Posterior cingulate gyrus (tissue), 11 donors: Measurements from ENCODE around the gene C1orf52.

Experiments
- DNase-seq, 10 donors: peaks; one replicate each; pipeline versions ENCODE4 v3.0.0 to v3.0.0-alpha.2; 2020 to 2021; ENCODE audit warnings: mixed read lengths in 3 of 10
- intact Hi-C: fragments of 100-400 bp; cut with DNase I; formaldehyde crosslinking; loops from one replicate; pipeline ENCODE4 v1.15.1; 2023

C1orf52 gene

DNA sequence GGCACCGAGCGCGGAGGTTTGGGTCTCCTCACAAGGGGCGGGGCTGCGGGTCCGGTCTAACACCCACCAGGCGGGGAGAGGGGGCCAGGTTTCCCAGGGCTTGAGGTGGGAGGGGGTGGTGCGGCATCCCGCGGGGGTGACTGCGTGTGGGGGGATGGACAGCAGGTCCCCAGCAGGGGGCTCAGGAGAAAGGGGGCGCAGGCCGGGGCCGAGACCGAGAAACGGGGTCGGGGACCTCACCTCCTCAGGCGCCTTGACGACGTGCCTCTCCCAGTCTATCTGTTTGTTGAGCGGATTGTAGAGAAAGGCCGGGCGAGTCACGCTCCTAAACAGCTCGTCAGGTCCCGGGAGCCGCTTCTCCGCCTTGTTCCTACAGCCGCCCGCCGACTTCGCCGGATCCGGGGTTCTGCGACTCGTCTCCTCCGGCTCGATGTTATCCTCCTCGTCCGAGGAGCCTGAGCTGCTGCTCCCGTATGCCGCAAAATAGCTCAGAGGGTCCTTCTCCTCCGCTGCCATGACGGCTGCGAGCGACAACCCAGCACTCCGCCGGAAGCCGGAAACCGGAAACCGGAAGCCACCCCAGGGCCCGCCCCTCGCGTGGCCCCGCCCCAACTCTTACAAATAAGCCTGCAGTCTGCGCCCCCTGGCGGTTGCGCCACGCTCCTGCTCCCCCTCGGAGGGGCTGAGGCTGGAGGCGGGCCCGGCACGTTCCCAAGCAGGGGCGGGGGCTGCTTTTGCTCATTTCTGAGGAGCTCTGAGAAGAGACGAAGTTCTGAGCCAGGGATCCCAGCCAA, at the start of gene C1orf52:
C1orf52 (minus strand) TSS at position 545 of the 794 bp plus-strand sequence; CDS start at position 516, 29 bp downstream.
- peak; percentile 86 to 100 (median 96) for DNase-seq
- intact Hi-C loops, result loop anchor here (2.0 kb wide), 1 partner anchor 315 kb away; no protein-coding TSS in a partner anchor

DNA sequence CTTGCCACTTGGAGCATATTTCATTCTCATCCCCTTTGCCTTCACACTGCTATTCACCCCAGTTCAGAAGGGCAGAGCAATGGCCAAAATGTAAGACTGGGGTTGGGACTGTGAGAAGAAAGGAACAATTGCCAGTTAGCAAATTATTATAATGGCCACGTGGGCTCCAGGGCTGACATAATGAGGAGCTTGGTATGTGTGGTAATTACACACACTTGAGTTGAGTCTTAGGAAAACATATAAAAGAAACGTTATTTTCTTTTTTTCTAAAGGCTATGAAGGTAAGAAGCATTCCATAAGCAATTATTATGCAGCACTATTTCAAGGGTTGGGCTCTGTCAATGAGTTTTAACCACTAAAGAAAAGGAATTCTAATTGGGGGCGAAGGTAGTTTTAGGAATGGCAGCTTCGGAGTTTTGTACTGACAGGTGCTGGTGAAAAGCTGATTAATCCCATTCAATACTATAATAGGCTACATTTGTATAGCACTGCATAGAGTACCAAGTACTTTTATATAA, 49.4 kb upstream of the C1orf52 start:
- intact Hi-C loops, result loop anchor here (2.0 to 10.0 kb wide), 3 partner anchors 276 to 710 kb away; partner anchors contain the start of gene CCN1
- DNase-seq, result no peak

DNA sequence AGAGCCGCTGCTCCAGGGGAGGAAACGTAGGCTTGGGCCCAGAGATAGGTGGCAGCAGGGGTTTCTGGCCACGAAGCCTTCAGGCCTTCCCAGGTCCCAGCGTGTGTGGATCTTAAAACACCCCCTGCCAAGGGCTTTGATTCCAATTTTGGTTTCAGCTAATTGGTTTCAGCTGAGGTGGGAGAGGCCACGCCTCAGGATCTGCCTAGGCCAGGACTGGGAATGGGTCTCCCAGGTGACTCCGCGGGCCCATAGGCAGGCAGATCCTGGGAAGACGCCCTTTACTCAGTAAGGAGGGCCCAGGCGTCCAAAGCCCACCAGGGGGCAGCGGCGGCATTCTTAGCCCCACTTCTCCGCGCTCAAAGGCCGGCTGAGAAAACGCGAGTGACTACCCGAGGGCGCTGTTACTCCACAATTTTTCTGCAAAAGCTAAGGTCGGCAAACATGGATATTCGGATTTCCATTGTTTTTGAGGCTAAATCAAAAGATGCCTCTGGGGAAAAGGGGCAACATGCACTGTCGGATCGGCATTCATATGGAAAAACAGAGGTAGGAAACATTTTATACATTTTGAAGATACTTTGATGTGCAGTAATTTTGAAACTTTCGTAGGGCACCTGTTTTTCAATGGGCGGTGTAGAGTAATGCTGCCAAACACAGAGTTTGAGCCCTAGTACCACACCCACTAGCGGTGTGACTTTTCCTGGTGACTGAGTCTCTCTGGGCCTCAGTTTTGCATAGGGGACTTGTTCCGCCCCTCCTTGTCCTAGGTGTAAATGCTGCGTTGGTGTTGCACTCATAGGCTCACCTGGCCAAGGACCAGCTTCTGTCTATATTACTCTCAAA, 48.7 kb upstream of the C1orf52 start:
- peak; percentile 53 to 97 (median 83) for DNase-seq
- intact Hi-C loops, result loop anchor here (2.0 to 10.0 kb wide), 3 partner anchors 277 to 711 kb away; partner anchors contain the start of gene CCN1

DNA sequence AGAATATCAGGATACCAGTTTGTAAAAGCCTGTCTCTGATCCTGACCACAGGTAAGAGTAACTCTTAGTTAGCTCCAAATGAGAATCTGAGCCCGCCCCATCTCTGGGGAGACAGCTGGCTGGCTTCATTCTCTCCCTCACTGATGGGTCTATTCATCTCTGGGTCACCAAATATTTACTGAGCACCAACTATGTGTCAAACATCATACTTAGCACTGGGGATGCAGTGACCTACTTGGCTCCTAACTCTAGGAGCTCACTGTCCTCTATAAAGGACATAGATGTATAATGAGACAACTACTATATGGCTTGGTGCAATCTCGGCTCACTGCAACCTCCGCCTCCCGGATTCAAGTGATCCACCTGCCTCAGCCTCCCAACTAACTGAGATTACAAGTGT, 46.8 kb upstream of the C1orf52 start:
- DNase-seq, result no peak
- intact Hi-C loops, result loop anchor here (10.0 kb wide), 1 partner anchor 279 kb away; the partner anchor contains the start of gene CCN1

DNA sequence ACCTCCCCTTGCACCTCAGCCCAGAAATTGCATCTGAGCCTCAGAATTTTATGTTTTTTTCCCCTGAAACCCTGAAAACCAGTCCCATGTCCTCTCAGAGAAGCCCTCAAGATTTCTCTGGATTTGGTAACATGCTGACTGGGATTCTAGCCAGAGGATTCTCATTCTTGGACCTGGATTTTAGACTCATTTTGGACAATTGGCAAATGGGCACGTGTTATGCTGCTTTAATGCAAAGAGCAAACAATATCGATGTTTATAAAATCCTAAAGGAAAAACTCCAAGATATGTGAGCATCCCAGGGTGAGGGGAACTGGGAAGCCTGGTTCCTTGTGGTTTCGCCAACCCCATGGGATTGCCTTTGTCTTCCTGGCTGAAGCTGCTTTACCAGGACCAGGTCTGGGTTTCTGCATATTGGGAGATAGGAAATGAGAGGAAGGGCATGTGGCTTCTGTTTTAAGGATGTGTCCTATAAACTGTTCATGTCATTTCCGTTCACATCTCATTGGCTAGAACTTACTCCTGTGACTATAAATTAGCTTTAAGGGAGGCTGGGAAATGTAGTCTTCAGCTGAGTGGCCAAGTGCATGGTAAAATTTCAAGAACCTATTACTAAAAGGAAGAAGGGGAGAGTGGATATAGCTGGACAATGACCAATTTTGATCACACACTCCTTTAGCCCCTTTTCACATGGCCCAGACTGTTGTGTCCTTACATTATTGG, 44.1 kb upstream of the C1orf52 start:
- intact Hi-C loops, result loop anchor here (10.0 kb wide), 1 partner anchor 281 kb away; the partner anchor contains the start of gene CCN1
- no peak for DNase-seq

DNA sequence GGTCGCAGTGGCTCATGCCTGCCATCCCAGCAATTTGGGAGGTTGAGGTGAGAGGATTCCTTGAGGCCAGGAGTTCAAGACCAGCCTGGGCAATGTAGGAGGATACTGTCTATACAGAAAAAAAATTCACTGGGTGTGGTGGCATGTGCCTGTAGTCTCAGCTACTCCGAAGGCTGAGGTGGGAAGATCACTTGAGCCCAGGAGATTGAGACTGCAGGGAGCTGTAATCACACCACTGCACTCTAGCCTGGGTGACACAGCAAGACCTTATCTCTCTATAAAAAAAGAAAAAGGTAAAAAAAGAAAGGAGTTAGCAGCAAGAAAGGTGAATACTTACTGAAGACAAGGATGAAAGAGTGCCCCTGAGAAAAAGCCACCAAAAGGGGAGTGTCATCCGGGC, 40.7 kb upstream of the C1orf52 start:
- DNase-seq, result no peak
- intact Hi-C loops, result loop anchor here (10.0 kb wide), 1 partner anchor 285 kb away; the partner anchor contains the start of gene CCN1

DNA sequence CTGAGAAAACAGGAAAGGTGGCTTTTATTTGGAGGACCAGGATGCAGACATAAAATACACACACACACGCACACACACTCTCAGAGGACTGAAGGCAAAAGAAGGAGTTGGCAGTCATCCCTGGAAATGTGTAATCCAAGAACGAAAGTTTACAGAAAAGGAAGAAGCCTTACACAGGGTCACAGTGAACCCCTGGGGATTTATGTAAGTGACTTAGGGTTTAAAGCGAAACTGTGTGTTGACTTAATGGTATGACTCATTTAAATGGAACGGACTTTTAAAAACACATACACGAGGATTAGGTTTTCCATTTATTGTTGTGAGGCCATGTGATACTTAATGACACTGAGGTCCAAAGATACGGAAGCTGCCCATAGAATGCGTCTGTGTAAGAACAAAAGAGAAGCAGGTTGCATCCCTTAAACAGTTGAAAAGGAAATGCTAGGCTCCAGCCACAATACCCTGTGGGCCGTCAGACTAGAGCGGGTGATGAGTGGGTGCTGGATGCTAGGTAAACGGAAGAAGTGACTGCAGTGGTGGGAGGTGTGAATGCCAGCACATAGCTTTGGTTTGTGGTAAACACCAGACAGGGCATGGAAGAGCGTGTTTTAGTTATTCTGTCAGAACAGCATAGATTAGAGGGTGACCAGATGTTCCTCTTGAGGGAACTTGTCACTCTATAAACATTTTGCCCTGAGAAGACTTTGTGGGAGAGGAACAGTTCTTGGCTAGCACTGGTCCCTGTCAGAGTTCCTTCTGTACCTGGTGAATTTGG, 38.6 kb upstream of the C1orf52 start:
- intact Hi-C loops, result no loop called here
- DNase-seq, result peak in 8 of 10 donors; percentile 29 to 87 (median 55)

DNA sequence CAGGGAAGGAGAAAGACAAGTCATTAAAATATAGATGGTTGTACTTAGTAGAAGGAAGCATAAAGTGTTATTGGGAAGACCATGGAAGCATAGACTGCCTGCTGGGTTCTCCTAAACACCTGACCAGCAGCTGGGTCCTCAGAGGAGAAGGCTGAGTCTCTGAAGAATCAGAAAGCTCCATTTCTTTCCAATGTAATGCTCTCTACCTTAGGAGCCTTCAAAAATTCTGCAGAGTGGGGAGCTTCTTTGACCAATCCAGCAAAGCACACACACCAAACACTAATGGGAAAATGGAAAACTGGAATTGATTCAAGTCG, 38.0 kb upstream of the C1orf52 start:
- DNase-seq, result no peak
- intact Hi-C loops, result no loop called here

DNA sequence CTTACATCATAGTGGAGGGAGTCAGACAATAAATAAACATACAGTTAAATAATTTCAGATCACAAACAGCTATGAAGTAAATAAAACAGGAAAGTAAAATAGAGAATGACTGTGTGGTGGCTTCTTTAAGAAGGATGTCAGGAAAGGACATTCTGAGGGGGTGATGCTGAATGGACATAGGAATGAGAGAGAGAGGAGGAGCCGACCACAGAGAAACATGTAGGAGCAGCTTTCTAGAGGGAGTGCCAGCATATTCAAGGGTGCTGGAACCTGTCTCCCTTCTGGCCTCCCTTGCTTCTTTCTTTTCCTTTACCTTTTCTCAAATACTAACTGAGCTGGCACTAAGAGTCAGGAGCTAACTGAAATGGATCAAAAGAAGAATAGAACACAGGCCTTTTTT, 37.5 kb upstream of the C1orf52 start:
- DNase-seq, result no peak
- intact Hi-C loops, result no loop called here

DNA sequence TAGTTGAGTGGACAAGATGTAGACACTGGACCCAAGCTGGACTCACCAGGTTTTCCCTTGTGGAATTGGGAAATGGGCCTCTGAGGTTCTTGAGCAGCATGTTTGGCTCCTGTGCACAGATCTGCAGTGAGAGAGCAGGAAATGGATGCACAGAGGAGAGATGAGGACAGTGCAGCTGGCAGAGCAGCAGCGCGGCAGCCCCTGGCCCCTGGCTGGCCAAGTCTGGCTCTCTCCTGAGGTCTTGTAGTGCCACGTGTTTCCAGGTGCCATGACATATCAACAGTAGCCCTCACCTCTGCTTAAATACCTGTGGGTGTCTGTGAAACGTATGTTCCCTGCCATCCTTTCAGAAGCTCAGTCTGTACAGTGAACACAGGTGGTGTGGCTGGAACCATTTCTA, 36.2 kb upstream of the C1orf52 start:
- DNase-seq, result no peak
- intact Hi-C loops, result no loop called here

DNA sequence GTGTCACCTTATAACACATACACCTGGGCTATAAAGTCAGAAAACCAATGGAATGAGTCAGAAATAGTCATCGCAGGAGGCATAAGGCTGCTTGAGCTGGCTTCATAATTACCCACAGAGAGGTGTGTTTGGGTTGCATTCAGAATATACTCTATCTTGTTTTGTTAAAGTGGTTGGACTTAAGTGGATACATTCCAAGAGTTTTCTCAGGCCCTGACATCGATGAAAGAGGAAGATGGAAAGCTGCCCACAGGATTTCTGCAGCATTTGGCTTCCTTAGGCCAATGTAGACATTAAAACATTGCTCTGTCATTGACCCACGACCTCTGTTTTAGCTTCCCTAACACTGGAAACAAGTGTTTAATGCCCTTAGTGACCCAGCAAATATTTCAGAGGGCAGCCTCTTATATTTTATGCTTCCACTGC, 35.6 kb upstream of the C1orf52 start:
- DNase-seq, result no peak
- intact Hi-C loops, result no loop called here

DNA sequence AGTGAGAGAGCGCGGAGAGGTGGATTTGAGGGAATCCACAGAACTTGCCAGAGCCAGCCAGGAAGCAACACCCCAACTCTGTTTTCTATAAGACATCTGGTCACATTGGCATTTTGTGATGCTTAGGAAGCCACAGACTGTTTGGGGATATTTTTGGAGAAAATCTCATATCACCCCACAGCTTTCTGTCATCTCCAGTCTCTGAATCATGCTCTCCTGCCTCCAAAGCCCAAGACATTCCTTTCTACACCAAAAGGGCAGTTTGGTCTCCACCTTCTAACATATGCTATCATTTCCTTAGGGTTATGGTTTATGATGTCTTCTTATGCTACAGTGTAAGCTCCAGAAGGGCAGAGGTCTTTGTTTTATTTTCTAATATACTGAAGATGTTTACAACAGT, 31.4 kb upstream of the C1orf52 start:
- intact Hi-C loops, result no loop called here

DNA sequence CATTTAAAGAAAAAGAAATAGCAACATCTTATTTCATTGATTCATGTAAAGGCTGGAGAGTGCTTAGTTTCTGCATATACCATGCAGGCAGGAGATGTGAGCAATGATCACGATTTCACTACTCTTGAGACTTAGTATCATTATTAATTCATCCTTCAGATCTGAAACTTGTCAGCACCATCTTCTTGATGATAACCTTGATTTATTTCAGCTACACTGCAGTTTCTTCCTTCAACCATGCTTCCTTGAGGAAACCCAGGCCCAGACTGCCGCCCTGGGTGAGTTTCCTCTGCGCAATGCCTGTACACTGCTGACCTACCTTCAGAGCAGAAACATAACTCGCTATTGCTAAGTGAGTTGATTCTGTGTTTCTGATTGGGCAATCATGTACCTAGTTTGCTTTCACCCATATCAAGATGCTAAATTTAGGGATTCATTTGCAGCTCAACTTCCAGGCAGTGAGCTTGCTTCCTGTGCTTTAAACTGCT, 30.4 kb upstream of the C1orf52 start:
- intact Hi-C loops, result no loop called here
- no peak for DNase-seq

More for the DNA sequence above, 31.4 kb upstream of the C1orf52 start:
- peak in 1 of 10 donors; percentile 83 for DNase-seq

DNA sequence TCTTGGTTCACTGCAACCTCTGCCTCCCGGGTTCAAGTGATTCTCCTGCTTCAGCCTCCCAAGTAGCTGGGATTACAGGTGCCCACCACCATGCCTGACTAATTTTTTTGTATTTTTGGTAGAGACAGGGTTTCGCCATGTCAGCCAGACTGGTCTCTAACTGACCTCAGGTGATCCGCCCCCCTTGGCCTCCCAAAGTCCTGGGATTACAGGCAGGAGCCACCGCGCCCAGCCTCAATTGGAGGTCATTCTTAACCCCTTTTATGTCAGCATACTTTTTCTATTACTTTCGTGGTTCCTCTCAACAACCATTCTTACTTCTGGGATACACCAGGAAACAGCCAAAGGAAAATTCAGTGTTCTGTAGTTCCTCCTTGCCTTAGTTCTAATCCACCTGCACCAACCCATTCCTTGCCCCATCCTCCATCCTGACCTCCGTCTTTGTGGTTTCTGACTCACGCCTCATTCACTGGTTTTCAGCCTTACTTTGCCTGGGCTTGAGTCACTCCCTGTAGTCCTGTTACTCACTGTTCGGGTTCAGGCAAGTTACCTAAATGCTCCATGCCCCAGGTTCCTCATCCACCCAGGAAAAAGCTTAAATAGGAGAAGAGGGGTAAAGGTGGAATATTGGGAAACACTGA, 29.9 kb upstream of the C1orf52 start:
- intact Hi-C loops, result no loop called here
- DNase-seq, result no peak

DNA sequence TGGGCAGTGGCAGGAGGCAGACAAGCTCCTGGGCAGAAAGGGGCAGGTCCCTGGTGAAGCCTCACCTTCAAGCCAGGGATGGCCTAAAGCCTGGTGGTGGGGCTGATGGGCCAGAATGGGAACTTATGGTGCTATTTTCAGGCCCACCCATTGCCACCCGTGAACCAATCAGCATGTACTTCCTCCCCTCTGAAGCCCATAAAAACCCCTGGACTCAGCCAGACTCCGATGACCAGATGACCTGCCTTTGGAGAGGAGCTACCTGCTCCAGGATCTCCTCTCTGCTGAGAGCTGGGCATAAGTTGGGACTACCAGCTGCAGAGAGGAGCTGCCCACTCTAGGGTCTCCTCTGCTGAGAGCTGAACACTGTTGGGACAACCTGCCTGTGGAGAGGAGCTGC, 24.7 kb upstream of the C1orf52 start:
- DNase-seq, result no peak
- intact Hi-C loops, result no loop called here

DNA sequence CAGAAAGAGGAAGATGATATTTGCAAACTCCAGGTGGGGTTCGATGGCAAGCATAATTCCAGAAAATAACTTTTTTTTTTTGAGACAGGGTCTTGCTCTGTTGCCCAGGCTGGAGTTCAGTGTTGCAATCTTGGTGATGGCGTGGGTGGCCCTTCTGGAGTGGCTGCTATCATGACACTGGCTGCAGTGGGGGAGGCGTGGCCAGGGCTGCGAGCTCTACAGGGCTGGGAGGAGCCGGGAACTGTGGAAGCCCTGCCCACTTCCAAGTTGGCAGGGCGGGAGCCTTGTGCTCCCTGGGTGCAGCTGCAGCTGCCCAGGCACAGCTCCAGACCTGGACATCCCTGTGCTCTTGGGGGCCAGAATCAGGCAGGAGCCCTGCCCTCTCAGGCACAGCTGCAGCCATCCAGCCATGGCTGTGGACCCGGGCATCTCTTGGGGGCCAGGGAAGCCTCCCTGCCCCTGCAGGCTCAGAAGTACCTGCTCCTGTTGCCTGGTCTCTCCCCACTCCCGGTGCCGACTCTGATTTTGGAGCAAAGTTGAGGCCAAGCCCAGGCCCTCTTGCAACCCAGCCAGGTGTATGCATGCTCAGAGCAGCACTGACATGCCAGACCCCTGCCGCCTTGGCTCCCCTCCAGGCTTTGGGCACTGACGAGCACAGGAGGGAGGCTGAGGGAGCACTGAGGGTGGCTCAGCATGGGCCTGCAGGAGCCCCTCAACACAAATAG, 24.2 kb upstream of the C1orf52 start:
- peak in 1 of 10 donors; percentile 85 for DNase-seq
- intact Hi-C loops, result no loop called here

DNA sequence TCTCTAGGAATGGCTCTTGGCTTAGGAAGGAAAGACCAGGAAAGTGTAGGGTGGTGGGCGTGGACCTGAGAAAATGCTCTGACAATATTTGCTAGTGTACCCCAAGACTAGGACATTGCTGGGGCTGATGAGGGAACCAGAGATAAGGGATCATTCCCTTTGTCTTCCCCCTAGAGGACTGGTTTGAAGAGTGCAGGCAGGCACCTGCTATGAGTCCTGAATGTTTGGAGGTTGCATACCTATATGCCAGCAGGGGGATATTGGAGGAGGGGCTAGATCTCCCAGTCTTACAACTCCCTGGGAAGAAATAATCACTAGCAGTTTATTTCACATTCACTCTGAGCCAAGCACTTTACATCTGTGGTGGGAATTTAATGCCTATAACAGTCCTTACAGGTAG, 23.0 kb upstream of the C1orf52 start:
- intact Hi-C loops, result no loop called here
- DNase-seq, result no peak

DNA sequence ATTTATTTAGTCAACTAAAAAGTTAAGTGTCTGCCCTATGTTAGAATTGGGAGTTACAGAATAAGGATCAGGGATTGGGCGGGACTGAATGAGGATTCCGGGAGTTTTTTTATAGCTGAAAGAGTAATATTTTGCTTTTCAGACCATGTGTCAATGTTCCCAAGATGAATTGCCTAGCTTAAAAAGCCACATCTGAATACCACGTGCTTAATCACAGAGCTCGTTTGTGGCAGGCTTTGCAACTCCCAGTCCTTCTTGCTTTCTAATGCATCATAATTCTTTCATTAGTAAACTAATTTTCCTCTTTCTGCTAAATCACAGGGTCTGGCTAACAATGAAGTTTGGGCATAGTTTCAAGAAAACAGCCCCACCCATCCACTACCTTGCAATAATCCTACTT, 21.2 kb upstream of the C1orf52 start:
- DNase-seq, result no peak

More for the DNA sequence above, 21.2 kb upstream of the C1orf52 start:
- intact Hi-C loops, result no loop called here
